HepG2 (cell line): ENCODE results near the gene SPRYD3.

Source experiments
- KLF6 ChIP-seq: IDR thresholded peaks from 2 replicates; pipeline ENCODE4 v1.8.0; 2016; ENCODE audit warnings: missing biosample characterization, missing genetic modification reagents
- SIN3A ChIP-seq: IDR thresholded peaks from 2 replicates; pipeline ENCODE4 v1.6.1; 2011; ENCODE audit warnings: low read depth, mild to moderate bottlenecking, control low read depth, low read length, borderline replicate concordance

GRCh38 chr12:53065470-53065869 is 13.7 kb downstream of the SPRYD3 start:
- TF ChIP-seq KLF6 (CRISPR knock-in tag) (no peak), SIN3A (no peak)
